Sigmoid colon (tissue), 4 donors: Measurements from ENCODE around the gene CFAP46.

Experiments used
- POLR2A ChIP-seq, 2 donors: fragments of 450-650 bp; IDR thresholded peaks; one replicate each; pipeline ENCODE4 v1.6.1; 2016; ENCODE audit warnings: antibody characterized with exemption in 2 of 2, mild to moderate bottlenecking in 2 of 2, moderate library complexity in 2 of 2
- POLR2AphosphoS5 ChIP-seq, 4 donors: sonication (generic); formaldehyde crosslinking; IDR thresholded peaks; one replicate each; pipeline ENCODE4 v1.6.1; 2017; ENCODE audit warnings: antibody characterized with exemption in 4 of 4
- TF ChIP-seq, protein P1 (sequence below), 4 experiments: fragments of 450-650 bp in 3 of 4; fragments of 200-600 bp in 1 of 4; IDR thresholded peaks; one replicate each; pipeline ENCODE4 v1.5.1; 2016 to 2019; ENCODE audit warnings: antibody characterized with exemption in 4 of 4, mild to moderate bottlenecking in 3 of 4, moderate library complexity in 2 of 4

DNA sequence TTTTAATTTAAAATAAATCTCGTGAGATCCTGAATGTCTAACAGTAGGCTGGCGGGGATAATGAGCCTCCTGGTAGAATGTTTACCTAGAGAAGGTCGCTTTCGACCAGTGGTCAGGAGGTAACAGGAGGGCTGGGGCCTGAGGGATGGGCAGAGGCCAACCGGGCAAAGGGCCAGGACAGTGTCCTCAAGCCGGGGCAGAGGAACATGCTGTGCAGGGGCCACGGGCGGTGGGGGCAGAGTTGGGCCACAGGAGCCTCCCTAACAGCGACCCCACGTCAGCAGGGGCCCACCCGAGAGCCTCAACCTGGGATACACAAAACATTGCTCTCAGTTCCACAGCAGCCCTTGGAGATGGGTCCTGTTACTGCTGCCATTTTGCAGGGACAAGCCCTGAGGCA, 14.5 kb downstream of the CFAP46 start:
- no peak for TF ChIP-seq POLR2A (IDR thresholded peaks at IDR 0.05)
- TF ChIP-seq, protein P1, sequence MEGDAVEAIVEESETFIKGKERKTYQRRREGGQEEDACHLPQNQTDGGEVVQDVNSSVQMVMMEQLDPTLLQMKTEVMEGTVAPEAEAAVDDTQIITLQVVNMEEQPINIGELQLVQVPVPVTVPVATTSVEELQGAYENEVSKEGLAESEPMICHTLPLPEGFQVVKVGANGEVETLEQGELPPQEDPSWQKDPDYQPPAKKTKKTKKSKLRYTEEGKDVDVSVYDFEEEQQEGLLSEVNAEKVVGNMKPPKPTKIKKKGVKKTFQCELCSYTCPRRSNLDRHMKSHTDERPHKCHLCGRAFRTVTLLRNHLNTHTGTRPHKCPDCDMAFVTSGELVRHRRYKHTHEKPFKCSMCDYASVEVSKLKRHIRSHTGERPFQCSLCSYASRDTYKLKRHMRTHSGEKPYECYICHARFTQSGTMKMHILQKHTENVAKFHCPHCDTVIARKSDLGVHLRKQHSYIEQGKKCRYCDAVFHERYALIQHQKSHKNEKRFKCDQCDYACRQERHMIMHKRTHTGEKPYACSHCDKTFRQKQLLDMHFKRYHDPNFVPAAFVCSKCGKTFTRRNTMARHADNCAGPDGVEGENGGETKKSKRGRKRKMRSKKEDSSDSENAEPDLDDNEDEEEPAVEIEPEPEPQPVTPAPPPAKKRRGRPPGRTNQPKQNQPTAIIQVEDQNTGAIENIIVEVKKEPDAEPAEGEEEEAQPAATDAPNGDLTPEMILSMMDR (IDR thresholded peaks at IDR 0.05), result no peak
- TF ChIP-seq POLR2AphosphoS5 (IDR thresholded peaks at IDR 0.05), result no peak
